Measurements from ENCODE around the gene PM20D2.
"Not testable (repeated sequence)": the region's sequence is repeated elsewhere in the genome, so short reads cannot be mapped to it uniquely, and the experiment has no call there.

PM20D2 gene, protein sequence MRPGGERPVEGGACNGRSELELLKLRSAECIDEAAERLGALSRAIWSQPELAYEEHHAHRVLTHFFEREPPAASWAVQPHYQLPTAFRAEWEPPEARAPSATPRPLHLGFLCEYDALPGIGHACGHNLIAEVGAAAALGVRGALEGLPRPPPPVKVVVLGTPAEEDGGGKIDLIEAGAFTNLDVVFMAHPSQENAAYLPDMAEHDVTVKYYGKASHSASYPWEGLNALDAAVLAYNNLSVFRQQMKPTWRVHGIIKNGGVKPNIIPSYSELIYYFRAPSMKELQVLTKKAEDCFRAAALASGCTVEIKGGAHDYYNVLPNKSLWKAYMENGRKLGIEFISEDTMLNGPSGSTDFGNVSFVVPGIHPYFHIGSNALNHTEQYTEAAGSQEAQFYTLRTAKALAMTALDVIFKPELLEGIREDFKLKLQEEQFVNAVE

GRCh38 chr6:89145956-89146717, at the start of gene PM20D2:
TSS of gene PM20D2 (plus strand) at chr6:89146055. CDS start at chr6:89146145, 90 bp downstream.
- DNase-seq (ENCODE audit: extremely low read depth in 1 of 2, low read depth in 1 of 2), result peak; percentile 11 to 47

- DNase-seq (ENCODE audit: extremely low read depth in 1 of 2, low read depth in 1 of 2), result no peak
Observed at GRCh38 chr6:89098461-89098860, 47.4 kb upstream of the PM20D2 start.

DNA sequence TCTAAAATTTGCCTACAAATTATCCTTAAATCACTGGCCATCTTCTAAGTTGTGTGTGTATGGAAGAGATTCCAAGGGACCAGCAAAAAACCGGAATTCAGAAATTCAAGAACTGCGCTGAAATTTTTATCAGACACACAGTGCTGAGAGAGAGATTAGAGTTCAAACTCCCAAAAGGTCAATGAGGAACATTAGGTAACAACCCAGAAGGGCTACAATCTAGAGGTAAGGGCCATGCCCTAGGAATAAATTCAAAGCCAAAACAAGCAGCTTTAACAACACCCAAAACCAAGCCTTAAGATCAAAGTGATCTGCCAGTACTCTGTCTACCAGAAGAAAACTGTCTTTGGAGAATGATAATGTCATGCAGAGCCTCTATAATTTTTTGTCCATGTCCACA, 45.7 kb upstream of the PM20D2 start:
- no peak for DNase-seq (ENCODE audit: extremely low read depth in 1 of 2, low read depth in 1 of 2)

- DNase-seq (ENCODE audit: extremely low read depth in 1 of 2, low read depth in 1 of 2), result no peak
Observed at GRCh38 chr6:89110284-89110683, 35.6 kb upstream of the PM20D2 start.

DNA sequence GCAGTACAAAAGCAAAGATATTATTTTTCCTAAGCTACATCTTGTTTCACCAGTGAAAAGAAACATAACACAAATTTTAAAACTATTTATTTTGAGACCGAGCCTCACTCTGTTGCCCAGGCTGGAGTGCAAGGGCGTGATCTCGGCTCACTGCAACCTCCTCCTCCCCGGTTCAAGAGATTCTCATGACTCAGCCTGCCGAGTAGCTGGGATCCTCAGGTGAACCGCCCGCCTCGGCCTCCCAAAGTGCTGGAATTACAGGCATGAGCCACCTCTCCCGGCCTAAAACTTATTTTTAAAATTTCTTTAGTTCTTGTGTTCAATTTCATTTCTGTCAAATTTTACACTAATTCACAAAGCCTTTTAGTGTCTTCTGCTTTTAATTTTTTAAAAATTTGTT, 33.9 kb upstream of the PM20D2 start:
- DNase-seq (ENCODE audit: extremely low read depth in 1 of 2, low read depth in 1 of 2), result no peak

DNA sequence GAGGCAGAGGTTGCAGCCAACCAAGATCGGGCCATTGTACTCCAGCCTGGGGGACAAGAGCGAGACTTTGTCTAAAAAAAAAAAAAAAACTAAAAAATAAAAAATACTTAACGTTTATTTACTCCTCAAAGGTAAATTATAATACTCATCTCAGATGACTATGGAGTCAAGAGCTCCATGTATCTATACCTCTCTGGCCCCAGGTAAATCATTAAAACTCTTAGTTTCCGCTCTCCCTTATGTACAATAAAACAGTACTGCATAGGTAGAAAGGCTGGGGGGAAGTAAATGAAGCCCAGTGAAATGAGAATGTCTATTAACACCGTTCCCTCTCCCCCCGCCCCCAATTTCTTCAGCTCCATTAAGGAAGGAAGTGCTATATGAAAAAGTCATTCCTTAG, 29.2 kb upstream of the PM20D2 start:
- DNase-seq (ENCODE audit: extremely low read depth in 1 of 2, low read depth in 1 of 2), result no peak

DNA sequence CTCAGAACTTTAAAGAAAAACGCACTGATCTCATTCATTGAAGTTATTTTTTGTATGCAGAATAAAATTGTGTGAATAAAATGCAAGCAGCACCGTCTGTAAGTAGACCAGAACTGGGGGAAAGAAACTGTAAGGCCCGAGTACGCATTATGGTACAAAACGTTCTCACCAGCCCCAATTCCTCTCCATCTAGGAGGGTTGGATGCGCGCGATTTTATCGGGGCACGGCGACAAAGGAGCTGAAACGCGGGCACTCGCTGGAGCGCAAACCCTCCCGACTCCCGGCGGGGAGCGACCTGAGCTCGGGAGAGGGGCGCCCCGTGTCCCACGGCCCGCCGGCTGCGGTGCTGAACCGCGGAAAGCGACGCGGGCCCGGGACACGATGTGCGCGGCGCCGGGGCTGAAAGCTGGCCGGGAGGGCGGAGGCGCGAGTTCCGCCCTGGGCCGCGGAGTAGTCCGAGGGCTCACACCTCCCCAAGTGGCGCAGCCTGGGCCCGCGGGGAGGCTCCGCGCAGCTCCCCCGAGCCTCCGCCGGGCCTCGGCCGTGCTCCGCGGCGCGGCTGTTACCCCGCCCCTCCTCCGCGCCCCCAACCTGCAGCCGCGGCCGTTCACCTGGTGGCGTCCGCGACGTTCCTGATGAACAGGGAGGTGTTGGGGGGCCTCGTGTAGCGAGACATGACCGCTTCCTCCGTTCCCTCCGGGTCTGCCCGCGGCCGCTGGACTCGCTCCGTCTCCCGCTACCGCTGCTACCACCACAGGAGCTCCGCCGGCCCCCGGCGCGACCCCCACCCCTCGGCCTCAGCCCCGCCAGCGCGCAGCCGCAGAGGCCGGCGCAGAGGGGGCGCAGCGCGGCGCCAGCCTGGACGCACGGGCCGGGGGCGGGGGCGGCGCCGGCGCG, 28.4 kb upstream of the PM20D2 start, which contains the start of gene SRSF12:
Gene SRSF12, minus strand, starts transcription at position 861 of the 898 bp plus-strand sequence. Its CDS starts 184 bp downstream, at position 677.
- DNase-seq (ENCODE audit: extremely low read depth in 1 of 2, low read depth in 1 of 2), result peak; percentile 0 to 11

GRCh38 chr6:89118931-89119330, 26.9 kb upstream of the PM20D2 start:
- DNase-seq (ENCODE audit: extremely low read depth in 1 of 2, low read depth in 1 of 2), result no peak

- no peak for DNase-seq (ENCODE audit: extremely low read depth in 1 of 2, low read depth in 1 of 2)
Observed at GRCh38 chr6:89120371-89120770, 25.5 kb upstream of the PM20D2 start.

DNA sequence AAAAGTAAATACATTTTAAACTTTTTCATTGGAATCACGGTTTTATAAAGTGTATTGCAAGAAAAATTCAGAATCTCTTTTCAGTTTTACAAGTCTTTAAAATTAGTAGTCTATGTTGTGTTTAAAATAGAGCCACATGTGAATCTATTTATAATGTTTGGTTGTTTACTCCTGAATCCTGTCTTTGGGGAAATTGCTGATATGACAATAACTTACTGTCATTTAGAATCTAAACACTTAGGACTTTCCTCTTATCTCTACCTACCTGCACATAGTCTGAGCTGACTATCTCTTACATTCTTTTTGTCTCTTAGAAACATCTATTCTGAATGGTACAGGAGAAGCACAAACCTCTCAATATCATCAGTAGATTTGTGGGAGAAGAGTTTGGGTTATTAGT, 23.9 kb upstream of the PM20D2 start:
- DNase-seq (ENCODE audit: extremely low read depth in 1 of 2, low read depth in 1 of 2), result no peak

DNA sequence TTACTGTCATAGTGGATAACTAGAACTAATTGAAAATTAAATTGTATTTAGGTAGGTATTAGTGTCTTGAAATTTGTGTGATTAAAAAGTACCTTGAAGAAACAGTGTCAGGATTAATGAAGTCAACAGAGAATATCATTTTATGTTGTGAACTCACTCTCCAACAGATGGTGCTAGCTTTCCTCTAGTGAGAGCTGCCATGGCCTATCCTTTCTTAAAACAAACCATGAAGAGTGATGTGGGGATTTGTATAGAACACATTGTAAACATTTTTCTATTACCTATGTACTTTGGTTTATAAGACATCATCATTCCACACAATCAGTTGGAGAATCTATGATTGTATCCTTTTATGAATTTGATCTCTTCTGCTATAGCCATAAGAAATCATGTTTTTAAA, 23.2 kb upstream of the PM20D2 start:
- no peak for DNase-seq (ENCODE audit: extremely low read depth in 1 of 2, low read depth in 1 of 2)

DNA sequence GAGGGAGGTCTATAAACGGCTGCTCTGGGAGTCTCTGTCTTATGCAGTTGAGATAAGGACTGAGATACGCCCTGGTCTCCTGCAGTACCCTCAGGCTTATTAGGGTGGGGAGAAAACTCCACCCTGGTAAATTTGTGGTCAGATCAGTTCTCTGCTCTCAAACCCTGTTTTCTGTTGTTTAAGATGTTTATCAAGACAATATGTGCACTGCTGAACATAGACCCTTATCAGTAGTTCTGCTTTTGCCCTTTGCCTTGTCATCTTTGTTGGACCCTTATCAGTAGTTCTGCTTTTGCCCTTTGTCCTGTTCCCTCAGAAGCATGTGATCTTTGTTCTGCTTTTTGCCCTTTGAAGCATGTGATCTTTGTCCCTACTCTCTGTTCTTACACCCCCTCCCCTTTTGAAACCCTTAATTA, 17.6 kb upstream of the PM20D2 start:
- DNase-seq (ENCODE audit: extremely low read depth in 1 of 2, low read depth in 1 of 2), result not testable (repeated sequence)

- no peak for DNase-seq (ENCODE audit: extremely low read depth in 1 of 2, low read depth in 1 of 2)
Observed at GRCh38 chr6:89131599-89131998, 14.3 kb upstream of the PM20D2 start.

DNA sequence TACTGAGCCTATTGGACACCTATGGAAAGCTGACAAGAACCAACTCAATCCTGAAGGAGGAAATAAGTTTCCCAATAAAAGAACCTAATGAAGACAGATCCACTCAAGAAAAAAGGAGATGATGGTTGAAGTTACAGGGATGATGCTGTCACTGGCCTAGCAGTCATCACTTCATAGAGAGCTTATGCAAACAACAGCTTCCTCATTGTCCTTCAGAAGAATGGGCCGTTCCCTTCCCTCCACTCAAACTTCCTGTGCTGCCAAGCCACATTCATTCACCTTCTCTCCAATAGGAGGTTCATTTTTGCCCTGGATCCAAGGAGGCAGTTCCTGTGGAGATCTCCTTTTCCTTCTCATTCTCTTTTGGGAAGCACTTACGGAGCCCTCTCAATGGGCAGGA, 13.8 kb upstream of the PM20D2 start:
- DNase-seq (ENCODE audit: extremely low read depth in 1 of 2, low read depth in 1 of 2), result no peak

DNA sequence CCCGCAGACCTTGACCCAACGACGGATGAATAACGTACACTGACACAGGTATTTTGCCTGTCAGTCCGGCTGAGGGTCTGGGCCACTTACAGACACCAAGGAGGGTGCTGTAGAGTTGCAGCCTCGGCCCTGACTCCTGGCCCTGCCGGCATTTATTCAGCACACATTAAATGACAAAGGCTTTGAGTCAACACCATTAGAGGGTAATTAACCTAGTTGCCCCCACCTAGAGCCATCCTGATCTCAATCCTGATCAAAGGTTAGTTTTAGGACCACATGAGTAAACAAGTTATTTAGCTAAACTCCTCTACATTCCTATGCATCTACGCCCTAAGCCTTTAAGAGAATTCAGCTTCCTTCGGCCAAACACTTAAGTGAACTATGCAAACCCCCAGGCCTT, 11.9 kb upstream of the PM20D2 start:
- no peak for DNase-seq (ENCODE audit: extremely low read depth in 1 of 2, low read depth in 1 of 2)

- no peak for DNase-seq (ENCODE audit: extremely low read depth in 1 of 2, low read depth in 1 of 2)
Observed at GRCh38 chr6:89134723-89135122, 11.1 kb upstream of the PM20D2 start.

DNA sequence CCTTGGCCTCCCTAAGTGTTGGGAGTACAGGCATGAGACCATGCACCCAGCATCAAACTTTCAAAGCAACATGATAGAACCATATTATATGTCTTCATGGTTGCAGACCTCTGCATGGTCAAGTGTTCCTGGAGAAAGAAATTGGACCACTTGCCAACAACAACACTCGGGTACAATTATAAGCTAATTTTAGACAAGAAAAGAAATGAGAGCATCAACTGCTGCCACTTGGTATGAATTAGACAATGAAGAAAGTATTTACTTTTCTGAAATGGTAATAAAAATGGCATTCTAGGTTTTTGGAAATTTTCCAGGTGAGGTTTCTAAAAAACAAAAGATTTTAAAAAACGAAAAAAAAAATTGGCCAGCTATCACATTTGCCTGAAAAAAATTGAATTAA, 7.7 kb upstream of the PM20D2 start:
- no peak for DNase-seq (ENCODE audit: extremely low read depth in 1 of 2, low read depth in 1 of 2)

DNA sequence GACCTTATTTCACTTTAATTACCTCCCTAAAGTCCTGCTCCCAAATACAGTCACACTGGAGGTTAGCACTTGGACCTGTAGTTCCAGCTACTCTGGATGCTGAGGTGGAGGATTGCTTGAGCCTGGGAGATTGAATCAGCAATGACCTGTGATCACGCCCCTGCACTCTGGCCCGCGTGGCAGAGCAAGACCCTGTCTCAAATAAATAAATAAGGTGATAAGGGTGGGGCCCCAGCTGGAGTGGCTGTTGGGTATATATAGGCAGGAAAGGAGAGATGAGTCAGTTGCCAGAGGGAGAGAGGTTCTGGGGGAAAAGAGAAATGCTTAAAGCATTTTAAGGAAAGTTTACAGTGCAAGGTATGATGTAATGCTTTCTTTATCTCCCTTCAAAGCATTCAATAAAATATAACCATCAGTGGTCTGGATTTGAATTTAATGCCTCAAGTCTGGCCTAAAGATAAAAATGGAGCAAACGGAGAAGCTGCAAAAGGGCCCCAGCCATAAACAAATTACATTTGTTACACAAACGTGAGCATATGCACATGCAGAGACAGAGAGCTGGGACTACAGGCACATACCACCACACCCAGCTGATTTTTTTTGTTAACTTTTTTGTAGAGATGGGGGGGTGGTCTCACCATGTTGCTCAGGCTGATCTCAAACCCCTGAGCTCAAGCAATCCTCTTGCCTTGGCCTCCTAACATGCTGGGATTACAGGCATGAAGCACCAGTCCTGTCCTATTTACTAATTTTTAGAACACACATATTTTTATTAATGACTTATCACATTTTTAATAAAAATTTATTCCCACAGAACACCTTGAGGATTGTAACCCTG, 6.1 kb upstream of the PM20D2 start:
- no peak for DNase-seq (ENCODE audit: extremely low read depth in 1 of 2, low read depth in 1 of 2)

DNA sequence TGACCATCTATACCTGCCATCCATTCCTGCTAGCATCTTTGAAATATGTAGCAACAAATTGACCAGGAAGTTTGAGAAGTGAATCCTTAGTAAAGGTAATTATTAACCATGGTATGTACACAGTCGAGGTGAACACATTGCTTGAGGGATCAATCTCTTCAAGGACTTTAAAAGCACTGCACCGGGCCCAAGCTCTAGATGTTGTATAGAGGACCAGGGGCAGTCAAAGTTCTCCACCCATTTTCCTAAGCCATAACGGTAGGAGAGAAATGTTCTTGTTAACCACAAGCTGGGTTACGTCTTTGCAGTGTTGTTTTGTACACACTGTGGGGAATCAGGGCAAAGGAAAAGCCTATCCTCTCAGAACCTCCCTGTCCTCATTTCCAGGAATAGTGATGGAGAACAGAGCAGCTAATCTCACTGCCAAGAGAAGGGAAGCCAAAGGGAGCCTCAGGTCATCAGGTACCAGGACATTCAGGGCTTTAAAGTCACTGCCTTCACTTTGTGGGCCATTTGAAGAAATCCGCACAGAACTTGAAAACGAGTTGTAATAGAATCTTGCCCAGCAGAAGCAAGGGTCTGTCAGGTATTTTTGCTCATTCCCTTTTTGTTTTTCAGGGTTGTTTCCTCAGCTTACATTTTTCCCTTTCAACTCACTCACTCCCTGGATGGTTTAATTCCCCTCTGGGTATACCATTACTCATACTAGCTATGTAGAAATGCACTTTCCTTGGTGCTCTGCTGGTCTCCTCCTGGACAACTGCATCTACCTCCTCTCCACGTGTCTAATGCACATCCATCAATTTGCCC, 5.3 kb upstream of the PM20D2 start:
- DNase-seq (ENCODE audit: extremely low read depth in 1 of 2, low read depth in 1 of 2), result no peak
